GM23338 (cell line): ENCODE results near the gene TRIM27. TPM values are rescaled to one million over a fixed set of nuclear protein-coding genes. Genes with fewer than 3 reads are reported as not detected.

Source experiments
- ATAC-seq: fragments of 200-7000 bp; cut with Tn5 transposase; 3 replicates; pipeline ENCODE4 v1.9.1; 2020
- DNase-seq: peaks from one replicate; pipeline ENCODE4 v3.0.0-alpha.2; 2015; ENCODE audit warnings: low spot score
- H2AFZ ChIP-seq: fragments of 200-600 bp; sonication (generic); 2 replicates; pipeline ENCODE4 v1.8.0; 2016; ENCODE audit warnings: antibody characterized with exemption, mild to moderate bottlenecking, moderate library complexity
- H3F3A ChIP-seq: fragments of 200-600 bp; sonication (generic); replicated peaks from 2 replicates; pipeline ENCODE4 v1.8.0; 2017; ENCODE audit warnings: antibody characterized with exemption, mixed run types, low read depth
- H3K27ac ChIP-seq: fragments of 200-600 bp; sonication (generic); 2 replicates; pipeline ENCODE4 v1.6.1; 2016; ENCODE audit warnings: low read depth
- H3K27me3 ChIP-seq: fragments of 200-600 bp; sonication (generic); 2 replicates; pipeline ENCODE4 v1.8.0; 2016; ENCODE audit warnings: mild to moderate bottlenecking, mixed run types, moderate library complexity; ENCODE audit not compliant: insufficient read depth
- H3K36me3 ChIP-seq: fragments of 200-600 bp; sonication (generic); 2 replicates; pipeline ENCODE4 v1.8.0; 2016; ENCODE audit warnings: mild to moderate bottlenecking; ENCODE audit not compliant: insufficient read depth
- H3K4me1 ChIP-seq: fragments of 200-600 bp; sonication (generic); 2 replicates; pipeline ENCODE4 v1.8.0; 2016; ENCODE audit warnings: mild to moderate bottlenecking, moderate library complexity; ENCODE audit not compliant: insufficient read depth
- H3K4me2 ChIP-seq: fragments of 200-600 bp; sonication (generic); 2 replicates; pipeline ENCODE4 v1.7.1; 2017; ENCODE audit warnings: mixed run types
- H3K4me3 ChIP-seq: fragments of 200-600 bp; sonication (generic); 2 replicates; pipeline ENCODE4 v1.6.1; 2016; ENCODE audit warnings: mixed run types
- H3K79me2 ChIP-seq: fragments of 200-600 bp; sonication (generic); replicated peaks from 2 replicates; pipeline ENCODE4 v1.8.0; 2017; ENCODE audit warnings: mild to moderate bottlenecking; ENCODE audit not compliant: insufficient read depth
- H3K9me2 ChIP-seq: fragments of 200-600 bp; sonication (generic); 2 replicates; pipeline ENCODE4 v1.8.0; 2017; ENCODE audit not compliant: insufficient read depth
- H4K20me1 ChIP-seq: fragments of 200-600 bp; sonication (generic); replicated peaks from 2 replicates; pipeline ENCODE4 v1.8.0; 2017; ENCODE audit warnings: mild to moderate bottlenecking; ENCODE audit not compliant: insufficient read depth
- H3K27ac Mint-ChIP-seq: 2 replicates; pipeline ENCODE4 v1.8.0; 2020; ENCODE audit warnings: inconsistent platforms, mild to moderate bottlenecking, moderate library complexity, mixed read lengths
- H3K27me3 Mint-ChIP-seq: 3 replicates; pipeline ENCODE4 v1.8.0; 2022; ENCODE audit warnings: low read depth, mild to moderate bottlenecking, moderate library complexity, mixed read lengths, inconsistent platforms; ENCODE audit not compliant: insufficient read depth, poor library complexity
- H3K36me3 Mint-ChIP-seq: 3 replicates; pipeline ENCODE4 v1.8.0; 2021; ENCODE audit warnings: low read depth, mild to moderate bottlenecking, inconsistent platforms, moderate library complexity, mixed read lengths
- H3K4me1 Mint-ChIP-seq: 3 replicates; pipeline ENCODE4 v1.8.0; 2020; ENCODE audit warnings: mild to moderate bottlenecking, inconsistent platforms, mixed read lengths
- H3K4me3 Mint-ChIP-seq: 3 replicates; pipeline ENCODE4 v1.8.0; 2021; ENCODE audit warnings: moderate library complexity, mild to moderate bottlenecking, inconsistent platforms, mixed read lengths
- H3K9me3 Mint-ChIP-seq: 3 replicates; pipeline ENCODE4 v1.8.0; 2020; ENCODE audit warnings: moderate library complexity, mild to moderate bottlenecking, inconsistent platforms, mixed read lengths
- CTCF ChIP-seq, 2 experiments: fragments of 200-600 bp in 1 of 2; sonication (generic) in 1 of 2; conservative IDR thresholded peaks; 2 replicates each; pipeline versions ENCODE4 v1.5.1 to v1.6.1; 2016 to 2017; ENCODE audit warnings: antibody characterized with exemption in 2 of 2, low read depth in 2 of 2, mild to moderate bottlenecking in 2 of 2, moderate library complexity in 1 of 2
- EZH2 ChIP-seq: fragments of 200-600 bp; sonication (generic); IDR thresholded peaks from one replicate; pipeline ENCODE4 v1.8.0; 2017; ENCODE audit warnings: antibody characterized with exemption, mild to moderate bottlenecking, low read depth; ENCODE audit not compliant: unreplicated experiment
- POLR2AphosphoS5 ChIP-seq: IDR thresholded peaks from 2 replicates; pipeline ENCODE4 v1.6.1; 2016; ENCODE audit warnings: antibody characterized with exemption, low read depth
- ZNF114 ChIP-seq: fragments of 250-450 bp; sonication (Bioruptor Pico); IDR thresholded peaks from 2 replicates; pipeline ENCODE4 v1.5.0; 2020; ENCODE audit warnings: mild to moderate bottlenecking, moderate library complexity
- polyA plus RNA-seq: library from polyadenylated mRNA; unstranded; fragments of >200 nt; fragmentation: Nextera tagmentation; extraction: Ambion mirVana; gene quantifications from 2 replicates; pipeline ENCODE4 v1.2.1, GENCODE V29; 2016
- total RNA-seq: library from RNA; depleted of rRNA; stranded (reverse); fragments of >200 nt; shearing (Covaris generic); gene quantifications from 2 replicates; pipeline ENCODE4 v1.2.3, GENCODE V29; 2014
- TF ChIP-seq, protein P1 (sequence below): fragments of 250-450 bp; sonication (Bioruptor Pico); IDR thresholded peaks from 2 replicates; pipeline ENCODE4 v1.5.0; 2020; ENCODE audit warnings: mild to moderate bottlenecking, moderate library complexity

The TRIM27 gene
- total and polyA plus RNA-seq, 2 experiments from 2014 or later: 43.1 to 127 TPM

GRCh38 chr6:28922004-28922820 lies 1.6 kb downstream of the TRIM27 start:
- Histone ChIP-seq H3K9me2 (no peaks in the 10 kb centered on the region), H2AFZ (no peak overlapping the region), H3K79me2 (peaks cover 58% of the 10 kb centered on the region), H3K4me2 (peak overlapping the region; percentile 100), H4K20me1 (peaks cover 46% of the 10 kb centered on the region), H3F3A (no peaks in the 10 kb centered on the region; the same call in 1 of the 2 replicates), H3K4me1 (peaks cover 22% of the 10 kb centered on the region), H3K27ac (0 out of 2 replicates have a peak overlapping the region, but pooled peaks have one; percentile 18), H3K36me3 (peaks cover 41% of the 10 kb centered on the region), H3K4me3 (peak overlapping the region; percentile 99), H3K27me3 (no peaks in the 10 kb centered on the region)
- Mint-ChIP-seq H3K27me3 (peaks cover 22% of the 10 kb centered on the region), H3K27ac (peak overlapping the region; percentile 95), H3K36me3 (peaks cover 56% of the 10 kb centered on the region), H3K4me3 (peak overlapping the region; percentile 98), H3K4me1 (peaks cover 22% of the 10 kb centered on the region), H3K9me3 (no peaks in the 10 kb centered on the region; the same call in 2 of the 3 replicates)
- DNase-seq (no peak), ATAC-seq (no peak)
- TF ChIP-seq ZNF114: no peak

GRCh38 chr6:28920281-28920680 lies 3.5 kb downstream of the TRIM27 start:
- H3K36me3 Mint-ChIP-seq: peaks cover 68% of the 10 kb centered on the region
- H3K4me3 Mint-ChIP-seq: peak overlapping the region; percentile 10; the same call in 2 of the 3 replicates
- no peaks in the 10 kb centered on the region for H3K27me3 ChIP-seq
- no peak overlapping the region for H3K4me3 ChIP-seq
- peaks cover 20% of the 10 kb centered on the region for H3K4me1 ChIP-seq
- no peak overlapping the region for H3K27ac Mint-ChIP-seq
- H3F3A ChIP-seq: no peaks in the 10 kb centered on the region; the same call in 1 of the 2 replicates
- DNase-seq: no peak
- no peak overlapping the region for H3K4me2 ChIP-seq
- H3K27ac ChIP-seq: no peak overlapping the region
- peaks cover 22% of the 10 kb centered on the region for H3K27me3 Mint-ChIP-seq
- H2AFZ ChIP-seq: no peak overlapping the region
- peaks cover 22% of the 10 kb centered on the region for H3K4me1 Mint-ChIP-seq
- H3K36me3 ChIP-seq: peaks cover 48% of the 10 kb centered on the region
- no peaks in the 10 kb centered on the region; the same call in 2 of the 3 replicates for H3K9me3 Mint-ChIP-seq
- H4K20me1 ChIP-seq: peaks cover 58% of the 10 kb centered on the region
- no peak for TF ChIP-seq CTCF (conservative IDR thresholded peaks at IDR 0.05; ENCODE audit: low read depth in 2 of 2)
- TF ChIP-seq, protein P1, sequence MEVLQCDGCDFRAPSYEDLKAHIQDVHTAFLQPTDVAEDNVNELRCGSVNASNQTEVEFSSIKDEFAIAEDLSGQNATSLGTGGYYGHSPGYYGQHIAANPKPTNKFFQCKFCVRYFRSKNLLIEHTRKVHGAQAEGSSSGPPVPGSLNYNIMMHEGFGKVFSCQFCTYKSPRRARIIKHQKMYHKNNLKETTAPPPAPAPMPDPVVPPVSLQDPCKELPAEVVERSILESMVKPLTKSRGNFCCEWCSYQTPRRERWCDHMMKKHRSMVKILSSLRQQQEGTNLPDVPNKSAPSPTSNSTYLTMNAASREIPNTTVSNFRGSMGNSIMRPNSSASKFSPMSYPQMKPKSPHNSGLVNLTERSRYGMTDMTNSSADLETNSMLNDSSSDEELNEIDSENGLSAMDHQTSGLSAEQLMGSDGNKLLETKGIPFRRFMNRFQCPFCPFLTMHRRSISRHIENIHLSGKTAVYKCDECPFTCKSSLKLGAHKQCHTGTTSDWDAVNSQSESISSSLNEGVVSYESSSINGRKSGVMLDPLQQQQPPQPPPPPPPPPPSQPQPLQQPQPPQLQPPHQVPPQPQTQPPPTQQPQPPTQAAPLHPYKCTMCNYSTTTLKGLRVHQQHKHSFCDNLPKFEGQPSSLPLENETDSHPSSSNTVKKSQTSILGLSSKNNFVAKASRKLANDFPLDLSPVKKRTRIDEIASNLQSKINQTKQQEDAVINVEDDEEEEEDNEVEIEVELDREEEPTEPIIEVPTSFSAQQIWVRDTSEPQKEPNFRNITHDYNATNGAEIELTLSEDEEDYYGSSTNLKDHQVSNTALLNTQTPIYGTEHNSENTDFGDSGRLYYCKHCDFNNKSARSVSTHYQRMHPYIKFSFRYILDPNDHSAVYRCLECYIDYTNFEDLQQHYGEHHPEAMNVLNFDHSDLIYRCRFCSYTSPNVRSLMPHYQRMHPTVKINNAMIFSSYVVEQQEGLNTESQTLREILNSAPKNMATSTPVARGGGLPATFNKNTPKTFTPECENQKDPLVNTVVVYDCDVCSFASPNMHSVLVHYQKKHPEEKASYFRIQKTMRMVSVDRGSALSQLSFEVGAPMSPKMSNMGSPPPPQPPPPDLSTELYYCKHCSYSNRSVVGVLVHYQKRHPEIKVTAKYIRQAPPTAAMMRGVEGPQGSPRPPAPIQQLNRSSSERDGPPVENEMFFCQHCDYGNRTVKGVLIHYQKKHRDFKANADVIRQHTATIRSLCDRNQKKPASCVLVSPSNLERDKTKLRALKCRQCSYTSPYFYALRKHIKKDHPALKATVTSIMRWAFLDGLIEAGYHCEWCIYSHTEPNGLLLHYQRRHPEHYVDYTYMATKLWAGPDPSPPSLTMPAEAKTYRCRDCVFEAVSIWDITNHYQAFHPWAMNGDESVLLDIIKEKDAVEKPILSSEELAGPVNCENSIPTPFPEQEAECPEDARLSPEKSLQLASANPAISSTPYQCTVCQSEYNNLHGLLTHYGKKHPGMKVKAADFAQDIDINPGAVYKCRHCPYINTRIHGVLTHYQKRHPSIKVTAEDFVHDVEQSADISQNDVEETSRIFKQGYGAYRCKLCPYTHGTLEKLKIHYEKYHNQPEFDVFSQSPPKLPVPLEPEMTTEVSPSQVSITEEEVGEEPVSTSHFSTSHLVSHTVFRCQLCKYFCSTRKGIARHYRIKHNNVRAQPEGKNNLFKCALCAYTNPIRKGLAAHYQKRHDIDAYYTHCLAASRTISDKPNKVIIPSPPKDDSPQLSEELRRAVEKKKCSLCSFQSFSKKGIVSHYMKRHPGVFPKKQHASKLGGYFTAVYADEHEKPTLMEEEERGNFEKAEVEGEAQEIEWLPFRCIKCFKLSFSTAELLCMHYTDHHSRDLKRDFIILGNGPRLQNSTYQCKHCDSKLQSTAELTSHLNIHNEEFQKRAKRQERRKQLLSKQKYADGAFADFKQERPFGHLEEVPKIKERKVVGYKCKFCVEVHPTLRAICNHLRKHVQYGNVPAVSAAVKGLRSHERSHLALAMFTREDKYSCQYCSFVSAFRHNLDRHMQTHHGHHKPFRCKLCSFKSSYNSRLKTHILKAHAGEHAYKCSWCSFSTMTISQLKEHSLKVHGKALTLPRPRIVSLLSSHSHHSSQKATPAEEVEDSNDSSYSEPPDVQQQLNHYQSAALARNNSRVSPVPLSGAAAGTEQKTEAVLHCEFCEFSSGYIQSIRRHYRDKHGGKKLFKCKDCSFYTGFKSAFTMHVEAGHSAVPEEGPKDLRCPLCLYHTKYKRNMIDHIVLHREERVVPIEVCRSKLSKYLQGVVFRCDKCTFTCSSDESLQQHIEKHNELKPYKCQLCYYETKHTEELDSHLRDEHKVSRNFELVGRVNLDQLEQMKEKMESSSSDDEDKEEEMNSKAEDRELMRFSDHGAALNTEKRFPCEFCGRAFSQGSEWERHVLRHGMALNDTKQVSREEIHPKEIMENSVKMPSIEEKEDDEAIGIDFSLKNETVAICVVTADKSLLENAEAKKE (CRISPR knock-in tag): no peak
- TF ChIP-seq ZNF114: no peak
- no peak for TF ChIP-seq POLR2AphosphoS5
- no peak for TF ChIP-seq EZH2
- no peaks in the 10 kb centered on the region for H3K9me2 ChIP-seq
- peaks cover 70% of the 10 kb centered on the region for H3K79me2 ChIP-seq
- ATAC-seq: no peak
